ENCODE data around the gene MAML2. TPM values are rescaled to one million over a fixed set of nuclear protein-coding genes. Genes with fewer than 3 reads are reported as not detected.
A peak's percentile ranks its signal among the peaks of the same experiment; 100 is the strongest.
"Not testable (repeated sequence)": the region's sequence is repeated elsewhere in the genome, so short reads cannot be mapped to it uniquely, and the experiment has no call there.

Gene MAML2
- total RNA-seq, 3 donors from 2014 or later = 45.6 to 82.8 (median 68.2) TPM

- H3K36me3 ChIP-seq = no peaks in the 10 kb centered on the region
- no peak for DNase-seq (ENCODE audit: low spot score in 2 of 2)
- TF ChIP-seq POLR2AphosphoS5 (IDR thresholded peaks at IDR 0.05) (no peak), POLR2A (IDR thresholded peaks at IDR 0.05) (no peak), CTCF (IDR thresholded peaks at IDR 0.05) (no peak)
- H3K27me3 ChIP-seq = no peaks in the 10 kb centered on the region
- H3K4me3 ChIP-seq = no peak overlapping the region
- peak overlapping the region; percentile 82 to 87 for H3K27ac ChIP-seq
- peaks cover 2 to 17% of the 10 kb centered on the region in 2 donors for H3K4me1 ChIP-seq
- intact Hi-C loops (cut with DNase I; ENCODE audit: low total_unique reads) = no loop called here
- H3K9me3 ChIP-seq = no peaks in the 10 kb centered on the region
Measured at GRCh38 chr11:96189351-96189750, 153.6 kb downstream of the MAML2 start.

- Histone ChIP-seq H3K9me3 (no peaks in the 10 kb centered on the region), H3K4me1 (peaks cover 0 to 11% of the 10 kb centered on the region in 2 donors), H3K4me3 (no peak overlapping the region), H3K36me3 (no peaks in the 10 kb centered on the region), H3K27me3 (no peaks in the 10 kb centered on the region), H3K27ac (peak overlapping the region; percentile 82 to 87)
- no peak for TF ChIP-seq POLR2A (IDR thresholded peaks at IDR 0.05)
- no peak for TF ChIP-seq CTCF (IDR thresholded peaks at IDR 0.05)
- no peak for TF ChIP-seq POLR2AphosphoS5 (IDR thresholded peaks at IDR 0.05)
- intact Hi-C loops (cut with DNase I; ENCODE audit: low total_unique reads) = no loop called here
- DNase-seq (ENCODE audit: low spot score in 2 of 2) = no peak
Measured at GRCh38 chr11:96188243-96189006, 154.6 kb downstream of the MAML2 start.

GRCh38 chr11:96187822-96188221 is 155.2 kb downstream of the MAML2 start:
- Histone ChIP-seq H3K4me1 (peaks cover 0 to 8% of the 10 kb centered on the region in 2 donors), H3K27ac (peak overlapping the region; percentile 82 to 87), H3K36me3 (no peaks in the 10 kb centered on the region), H3K27me3 (no peaks in the 10 kb centered on the region), H3K9me3 (no peaks in the 10 kb centered on the region), H3K4me3 (no peak overlapping the region)
- no peak for TF ChIP-seq CTCF (IDR thresholded peaks at IDR 0.05)
- no peak for TF ChIP-seq POLR2A (IDR thresholded peaks at IDR 0.05)
- no peak for TF ChIP-seq POLR2AphosphoS5 (IDR thresholded peaks at IDR 0.05)
- DNase-seq (ENCODE audit: low spot score in 2 of 2) = no peak
- intact Hi-C loops (cut with DNase I; ENCODE audit: low total_unique reads) = no loop called here

- TF ChIP-seq POLR2AphosphoS5 (IDR thresholded peaks at IDR 0.05) (no peak), POLR2A (IDR thresholded peaks at IDR 0.05) (no peak), CTCF (IDR thresholded peaks at IDR 0.05) (no peak)
- intact Hi-C loops (cut with DNase I; ENCODE audit: low total_unique reads) = no loop called here
- no peak overlapping the region for H3K4me3 ChIP-seq
- H3K27me3 ChIP-seq = no peaks in the 10 kb centered on the region
- H3K36me3 ChIP-seq = no peaks in the 10 kb centered on the region
- peaks cover 0 to 8% of the 10 kb centered on the region in 2 donors for H3K4me1 ChIP-seq
- H3K9me3 ChIP-seq = no peaks in the 10 kb centered on the region
- no peak for DNase-seq (ENCODE audit: low spot score in 2 of 2)
- peak overlapping the region; percentile 82 to 87 for H3K27ac ChIP-seq
Measured at GRCh38 chr11:96186806-96187205, 156.2 kb downstream of the MAML2 start.

GRCh38 chr11:96185220-96185768 is 157.7 kb downstream of the MAML2 start:
- no peaks in the 10 kb centered on the region for H3K36me3 ChIP-seq
- DNase-seq (ENCODE audit: low spot score in 2 of 2) = no peak
- peak overlapping the region in 1 of 2 donors; percentile 17 for H3K27ac ChIP-seq
- TF ChIP-seq POLR2AphosphoS5 (IDR thresholded peaks at IDR 0.05) (no peak), CTCF (IDR thresholded peaks at IDR 0.05) (no peak), POLR2A (IDR thresholded peaks at IDR 0.05) (no peak)
- H3K4me1 ChIP-seq = peaks cover 2 to 8% of the 10 kb centered on the region in 2 donors
- no peaks in the 10 kb centered on the region for H3K27me3 ChIP-seq
- H3K4me3 ChIP-seq = no peak overlapping the region
- H3K9me3 ChIP-seq = no peaks in the 10 kb centered on the region
- intact Hi-C loops (cut with DNase I; ENCODE audit: low total_unique reads) = no loop called here

- H3K4me1 ChIP-seq; H3K9me3 ChIP-seq; DNase-seq (ENCODE audit: low spot score in 2 of 2); H3K27me3 ChIP-seq; H3K4me3 ChIP-seq; intact Hi-C loops (cut with DNase I; ENCODE audit: low total_unique reads); H3K36me3 ChIP-seq: not testable (repeated sequence)
- H3K27ac ChIP-seq = peak overlapping the region; percentile 33 to 59
Measured at GRCh38 chr11:96180937-96181336, 162.1 kb downstream of the MAML2 start.
